ENCODE data around the gene ATP2A2.

- TF ChIP-seq CTCF (IDR thresholded peaks at IDR 0.05; ENCODE audit: low read depth, low read length), result no peak
- TF ChIP-seq POLR2A (IDR thresholded peaks at IDR 0.05; ENCODE audit: extremely low read depth, insufficient read length), result no peak
- no peak for TF ChIP-seq MAX (IDR thresholded peaks at IDR 0.05; ENCODE audit: low read depth, low read length)
- TF ChIP-seq MYC (IDR thresholded peaks at IDR 0.05; ENCODE audit: low read depth, low read length), result no peak
These were observed 46.7 kb upstream of the ATP2A2 start for GRCh38 chr12:110234331-110234751.
